ENCODE measurements around the gene KAZN. TPM values are rescaled to one million over a fixed set of nuclear protein-coding genes. Genes with fewer than 3 reads are reported as not detected.
"Not testable (repeated sequence)": the region's sequence is repeated elsewhere in the genome, so short reads cannot be mapped to it uniquely, and the experiment has no call there.

The KAZN gene
- total RNA-seq, 1 experiment from 2014 or later = 1.6 TPM

- no peak for DNase-seq (ENCODE audit: low spot score)
These were observed 535.8 kb downstream of the KAZN start for GRCh38 chr1:15134285-15134684.

GRCh38 chr1:15135604-15136003 lies 537.1 kb downstream of the KAZN start:
- not testable (repeated sequence) for DNase-seq (ENCODE audit: low spot score)

GRCh38 chr1:15137809-15138208 lies 539.3 kb downstream of the KAZN start:
- no peak for DNase-seq (ENCODE audit: low spot score)

GRCh38 chr1:15139654-15140350 lies 541.3 kb downstream of the KAZN start:
- no peak for DNase-seq (ENCODE audit: low spot score)

- peak; percentile 69 for DNase-seq (ENCODE audit: low spot score)
These were observed 543.6 kb downstream of the KAZN start for GRCh38 chr1:15141935-15142539.

- no peak for DNase-seq (ENCODE audit: low spot score)
These were observed 546.8 kb downstream of the KAZN start for GRCh38 chr1:15145327-15145726.

- DNase-seq (ENCODE audit: low spot score) = no peak
These were observed 547.7 kb downstream of the KAZN start for GRCh38 chr1:15146142-15146680.

GRCh38 chr1:15146971-15147376 lies 548.5 kb downstream of the KAZN start:
- no peak for DNase-seq (ENCODE audit: low spot score)

GRCh38 chr1:15148004-15148403 lies 549.5 kb downstream of the KAZN start:
- no peak for DNase-seq (ENCODE audit: low spot score)

GRCh38 chr1:15148475-15148874 lies 550.0 kb downstream of the KAZN start:
- DNase-seq (ENCODE audit: low spot score) = no peak

GRCh38 chr1:15148941-15149340 lies 550.5 kb downstream of the KAZN start:
- no peak for DNase-seq (ENCODE audit: low spot score)

- no peak for DNase-seq (ENCODE audit: low spot score)
These were observed 551.9 kb downstream of the KAZN start for GRCh38 chr1:15150376-15150775.

GRCh38 chr1:15151377-15151806 lies 552.9 kb downstream of the KAZN start:
- DNase-seq (ENCODE audit: low spot score) = no peak

GRCh38 chr1:15151871-15152270 lies 553.4 kb downstream of the KAZN start:
- no peak for DNase-seq (ENCODE audit: low spot score)

GRCh38 chr1:15152318-15153183 lies 554.1 kb downstream of the KAZN start:
- peak; percentile 78 for DNase-seq (ENCODE audit: low spot score)

GRCh38 chr1:15153184-15153841 lies 554.8 kb downstream of the KAZN start, which contains the start of gene TMEM51:
Gene TMEM51, plus strand, starts transcription at chr1:15153747. Its CDS starts 61,341 bp downstream, at chr1:15215088.
- DNase-seq (ENCODE audit: low spot score) = peak; percentile 50

- DNase-seq (ENCODE audit: low spot score) = peak; percentile 29
These were observed 555.5 kb downstream of the KAZN start for GRCh38 chr1:15153842-15154479.

- no peak for DNase-seq (ENCODE audit: low spot score)
These were observed 556.1 kb downstream of the KAZN start for GRCh38 chr1:15154480-15155036.

GRCh38 chr1:15155191-15155590 lies 556.7 kb downstream of the KAZN start:
- no peak for DNase-seq (ENCODE audit: low spot score)

- DNase-seq (ENCODE audit: low spot score) = no peak
These were observed 557.6 kb downstream of the KAZN start for GRCh38 chr1:15155888-15156741.

Data from H4 (cell line).